H9 (cell line): Measurements from ENCODE around the gene SEMA3C. TPM values are rescaled to one million over a fixed set of nuclear protein-coding genes. Genes with fewer than 3 reads are reported as not detected.

Source experiments
- DNase-seq: peaks from one replicate; pipeline ENCODE4 v3.0.0-alpha.2; 2017
- H2AFZ ChIP-seq: one replicate; pipeline ENCODE4 v1.6.1; 2013; ENCODE audit warnings: mild to moderate bottlenecking, low read length, control low read depth, moderate library complexity
- H2AK5ac ChIP-seq: 2 replicates; pipeline ENCODE4 v1.6.1; 2013; ENCODE audit warnings: low read length, control low read depth, mixed read lengths; ENCODE audit not compliant: insufficient read length
- H2BK120ac ChIP-seq: one replicate; pipeline ENCODE4 v1.6.1; 2013; ENCODE audit warnings: low read depth, mild to moderate bottlenecking, low read length, control low read depth, inconsistent platforms; ENCODE audit not compliant: poor library complexity, severe bottlenecking
- H2BK12ac ChIP-seq: 2 replicates; pipeline ENCODE4 v1.6.1; 2013; ENCODE audit warnings: low read length, control low read depth, mixed read lengths, low read depth; ENCODE audit not compliant: insufficient read length
- H2BK15ac ChIP-seq: 2 replicates; pipeline ENCODE4 v1.6.1; 2013; ENCODE audit warnings: low read depth, low read length, control low read depth
- H2BK20ac ChIP-seq: one replicate; pipeline ENCODE4 v1.6.1; 2013; ENCODE audit warnings: low read depth, mild to moderate bottlenecking, low read length, control low read depth, inconsistent platforms; ENCODE audit not compliant: poor library complexity, severe bottlenecking
- H2BK5ac ChIP-seq: 2 replicates; pipeline ENCODE4 v1.6.1; 2013; ENCODE audit warnings: low read length, control low read depth, mixed read lengths; ENCODE audit not compliant: insufficient read length
- H3K14ac ChIP-seq: 2 replicates; pipeline ENCODE4 v1.6.1; 2013; ENCODE audit warnings: low read length, control low read depth; ENCODE audit not compliant: insufficient read depth
- H3K18ac ChIP-seq: 2 replicates; pipeline ENCODE4 v1.6.1; 2013; ENCODE audit warnings: low read depth, mild to moderate bottlenecking, mixed read lengths, low read length, control low read depth; ENCODE audit not compliant: insufficient read length
- H3K23ac ChIP-seq: 2 replicates; pipeline ENCODE4 v1.6.1; 2013; ENCODE audit warnings: low read length, control low read depth, mixed read lengths, low read depth; ENCODE audit not compliant: insufficient read length
- H3K23me2 ChIP-seq: 2 replicates; pipeline ENCODE4 v1.6.1; 2013; ENCODE audit warnings: low read depth, mild to moderate bottlenecking, mixed read lengths, low read length, control low read depth; ENCODE audit not compliant: insufficient read length, poor library complexity, severe bottlenecking
- H3K27ac ChIP-seq: 2 replicates; pipeline ENCODE4 v1.5.1; 2013; ENCODE audit warnings: low read length, control low read depth, mixed read lengths, low read depth; ENCODE audit not compliant: insufficient read length
- H3K27me3 ChIP-seq: 2 replicates; pipeline ENCODE4 v1.6.1; 2013; ENCODE audit warnings: low read length, control low read depth, inconsistent platforms; ENCODE audit not compliant: insufficient read depth
- H3K4ac ChIP-seq: 2 replicates; pipeline ENCODE4 v1.6.1; 2013; ENCODE audit warnings: low read depth, mild to moderate bottlenecking, control low read depth, inconsistent platforms, low read length, moderate library complexity
- H3K4me1 ChIP-seq: 2 replicates; pipeline ENCODE4 v1.6.1; 2013; ENCODE audit warnings: low read length, control low read depth, inconsistent platforms; ENCODE audit not compliant: insufficient read depth
- H3K4me2 ChIP-seq: 2 replicates; pipeline ENCODE4 v1.6.1; 2013; ENCODE audit warnings: low read length, control low read depth, mixed read lengths; ENCODE audit not compliant: insufficient read length, insufficient read depth
- H3K56ac ChIP-seq: 2 replicates; pipeline ENCODE4 v1.6.1; 2013; ENCODE audit warnings: low read depth, mild to moderate bottlenecking, mixed read lengths, low read length, control low read depth; ENCODE audit not compliant: insufficient read length
- H3K79me1 ChIP-seq: 2 replicates; pipeline ENCODE4 v1.6.1; 2013; ENCODE audit warnings: low read depth, mild to moderate bottlenecking, moderate library complexity, low read length, control low read depth, inconsistent platforms; ENCODE audit not compliant: insufficient read depth, poor library complexity, severe bottlenecking
- H3K79me2 ChIP-seq: 2 replicates; pipeline ENCODE4 v1.6.1; 2013; ENCODE audit warnings: low read length, control low read depth, inconsistent platforms; ENCODE audit not compliant: insufficient read depth
- H3K9ac ChIP-seq: 2 replicates; pipeline ENCODE4 v1.6.1; 2013; ENCODE audit warnings: low read length, control low read depth, mixed read lengths; ENCODE audit not compliant: insufficient read length; ENCODE audit errors: extremely low read depth
- H3K9me3 ChIP-seq: one replicate; pipeline ENCODE4 v1.6.1; 2013; ENCODE audit warnings: low read depth, low read length, inconsistent platforms; ENCODE audit not compliant: control insufficient read depth
- H3T11ph ChIP-seq: one replicate; pipeline ENCODE4 v1.6.1; 2013; ENCODE audit warnings: mild to moderate bottlenecking, low read length, control low read depth, inconsistent platforms
- H4K20me1 ChIP-seq: one replicate; pipeline ENCODE4 v1.6.1; 2013; ENCODE audit not compliant: control insufficient read depth, insufficient read length, insufficient read depth
- H4K5ac ChIP-seq: 2 replicates; pipeline ENCODE4 v1.6.1; 2013; ENCODE audit warnings: low read depth, mild to moderate bottlenecking, mixed read lengths, low read length, control low read depth; ENCODE audit not compliant: insufficient read length
- H4K8ac ChIP-seq: replicated peaks from 2 replicates; pipeline ENCODE4 v1.6.1; 2013; ENCODE audit warnings: low read length, control low read depth, mixed read lengths, low read depth; ENCODE audit not compliant: insufficient read length
- H4K91ac ChIP-seq: 2 replicates; pipeline ENCODE4 v1.6.1; 2013; ENCODE audit warnings: low read depth, mild to moderate bottlenecking, moderate library complexity, mixed read lengths, low read length, control low read depth; ENCODE audit not compliant: insufficient read length
- H3K27ac Mint-ChIP-seq, 3 experiments: 2 replicates in 2 of 3; 3 replicates in 1 of 3; pipeline ENCODE4 v1.8.0; 2020 to 2021; ENCODE audit warnings: mixed read lengths in 3 of 3, mild to moderate bottlenecking in 1 of 3, moderate library complexity in 1 of 3
- H3K27me3 Mint-ChIP-seq: 2 replicates; pipeline ENCODE4 v1.8.0; 2021; ENCODE audit warnings: low read depth, mild to moderate bottlenecking, moderate library complexity, mixed read lengths
- H3K36me3 Mint-ChIP-seq, 3 experiments: 2 replicates in 2 of 3; 3 replicates in 1 of 3; pipeline ENCODE4 v1.8.0; 2020 to 2021; ENCODE audit warnings: low read depth in 3 of 3, mixed read lengths in 3 of 3; ENCODE audit not compliant: insufficient read depth in 1 of 3
- H3K4me1 Mint-ChIP-seq, 2 experiments: 2 replicates each; pipeline ENCODE4 v1.8.0; 2020; ENCODE audit warnings: mixed read lengths in 2 of 2
- H3K4me3 Mint-ChIP-seq, 2 experiments: 2 replicates in 1 of 2; 3 replicates in 1 of 2; pipeline ENCODE4 v1.8.0; 2020 to 2021; ENCODE audit warnings: mild to moderate bottlenecking in 2 of 2, mixed read lengths in 2 of 2, moderate library complexity in 1 of 2
- H3K9me3 Mint-ChIP-seq, 2 experiments: 2 replicates in 1 of 2; 3 replicates in 1 of 2; pipeline ENCODE4 v1.8.0; 2020; ENCODE audit warnings: mild to moderate bottlenecking in 2 of 2, mixed read lengths in 2 of 2, moderate library complexity in 1 of 2
- CTCF ChIP-seq: fragments of 200-600 bp; sonication (generic); conservative IDR thresholded peaks from 3 replicates; pipeline ENCODE4 v1.8.0; 2021; ENCODE audit warnings: antibody characterized with exemption, mild to moderate bottlenecking
- WGBS: extraction: QIAGEN DNeasy Blood & Tissue Kit; methylation state at CpG from one replicate; pipeline ENCODE4 v1.1.7; 2013; ENCODE audit warnings: missing lambda C conversion rate, low lambda C conversion rate, mixed read lengths; ENCODE audit not compliant: insufficient read length; ENCODE audit errors: extremely low coverage; 5-methylcytosine and 5-hydroxymethylcytosine counted together
- total RNA-seq: library from RNA; stranded (reverse); gene quantifications from 2 replicates; pipeline ENCODE4 v1.2.1, GENCODE V29; 2021

SEMA3C gene
- total RNA-seq, 1 experiment from 2014 or later, result 1.6 TPM

GRCh38 chr7:80734011-80734410 lies 184.8 kb downstream of the SEMA3C start:
- Mint-ChIP-seq H3K27me3 (no peaks in the 10 kb centered on the region), H3K4me1 (peaks cover 14 to 23% of the 10 kb centered on the region in 2 experiments), H3K4me3 (no peak overlapping the region; a peak in 1 of 5 replicates), H3K27ac (no peak overlapping the region), H3K36me3 (no peaks in the 10 kb centered on the region), H3K9me3 (no peaks in the 10 kb centered on the region; a peak in 1 of 5 replicates)
- Histone ChIP-seq H3K27me3 (no peaks in the 10 kb centered on the region; the same call in 1 of the 2 replicates), H3K23me2 (no peaks in the 10 kb centered on the region), H4K5ac (no peak overlapping the region), H2BK20ac (no peak overlapping the region), H3K9ac (no peak overlapping the region), H3K79me1 (no peaks in the 10 kb centered on the region), H4K8ac (no peak overlapping the region), H2AFZ (no peak overlapping the region), H3K56ac (no peak overlapping the region), H4K20me1 (no peaks in the 10 kb centered on the region), H4K91ac (no peak overlapping the region), H3T11ph (no peak overlapping the region), H3K14ac (no peak overlapping the region), H3K4me2 (no peak overlapping the region), H2BK15ac (no peak overlapping the region), H2AK5ac (no peak overlapping the region), H3K79me2 (no peaks in the 10 kb centered on the region), H2BK12ac (no peak overlapping the region), H3K4ac (no peak overlapping the region), H3K27ac (no peak overlapping the region), H3K23ac (no peak overlapping the region), H3K9me3 (no peaks in the 10 kb centered on the region), H3K4me1 (no peaks in the 10 kb centered on the region), H2BK120ac (no peak overlapping the region), H3K18ac (no peak overlapping the region), H2BK5ac (no peak overlapping the region)
- WGBS, result no CpG with 5 or more reads among the region's 4 CpGs
- TF ChIP-seq CTCF, result no peak
- no peak for DNase-seq
